Activated CD8-positive, alpha-beta memory T cell treated with anti-CD3 and anti-CD28 coated beads, Interleukin-2, amount 10 ng/mL, durations not matched to agents 7 days and 5 days (primary cell): ENCODE results near the gene PHACTR1. TPM values are rescaled to one million over a fixed set of nuclear protein-coding genes. Genes with fewer than 3 reads are reported as not detected.

Source experiments
- ATAC-seq: fragments of 150-1000 bp; cut with Tn5 transposase; one replicate; pipeline ENCODE4 v1.10.0; 2021; ENCODE audit warnings: moderate library complexity
- CTCF ChIA-PET: fragments of 350-600 bp; sonication (Branson Sonifier 250); formaldehyde crosslinking; loops from one replicate; lab custom pipeline; 2021; ENCODE audit warnings: antibody characterized with exemption; lab: Charles Lee
- DNase-seq: peaks from one replicate; pipeline ENCODE4 v3.0.0-alpha.2; 2020
- H3K27ac Mint-ChIP-seq: one replicate; pipeline ENCODE4 v1.8.0; 2021; ENCODE audit warnings: mild to moderate bottlenecking, mixed read lengths
- H3K27me3 Mint-ChIP-seq: one replicate; pipeline ENCODE4 v1.8.0; 2021; ENCODE audit warnings: mixed read lengths
- H3K36me3 Mint-ChIP-seq: one replicate; pipeline ENCODE4 v1.8.0; 2021; ENCODE audit warnings: mild to moderate bottlenecking, mixed read lengths
- H3K4me1 Mint-ChIP-seq: one replicate; pipeline ENCODE4 v1.8.0; 2021; ENCODE audit warnings: mixed read lengths
- H3K4me3 Mint-ChIP-seq: one replicate; pipeline ENCODE4 v1.8.0; 2021; ENCODE audit warnings: mild to moderate bottlenecking, moderate library complexity, mixed read lengths
- H3K9me3 Mint-ChIP-seq: one replicate; pipeline ENCODE4 v1.8.0; 2022; ENCODE audit warnings: low read depth, mixed read lengths
- total RNA-seq, 2 experiments: library from RNA; stranded (reverse); gene quantifications; one replicate each; pipeline ENCODE4 v1.2.3, GENCODE V29; 2021

PHACTR1 gene
- total RNA-seq, 2 experiments from 2014 or later = 0.73 to 2.2 TPM

DNA sequence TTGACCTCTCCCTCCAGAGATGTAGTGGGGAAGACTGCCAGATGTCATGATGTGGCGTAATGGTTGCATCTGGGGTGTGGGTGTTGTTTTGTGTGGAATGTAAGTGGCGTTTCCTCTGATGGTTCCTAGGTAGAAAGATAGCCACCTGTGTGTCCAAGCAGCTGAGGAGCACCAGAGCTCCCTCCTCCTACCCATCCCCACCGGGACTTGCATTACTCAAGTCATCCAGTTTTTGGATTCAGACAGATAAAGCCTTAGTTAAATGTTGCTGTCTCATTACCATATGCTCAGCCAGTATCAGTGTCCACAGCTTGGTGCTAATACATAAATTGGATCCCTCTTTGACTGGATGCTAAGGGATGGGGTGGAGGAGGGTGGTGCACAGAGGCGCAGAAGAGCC lies 329.5 kb downstream of the PHACTR1 start:
- Mint-ChIP-seq H3K27ac (no peak overlapping the region), H3K4me3 (no peak overlapping the region)

DNA sequence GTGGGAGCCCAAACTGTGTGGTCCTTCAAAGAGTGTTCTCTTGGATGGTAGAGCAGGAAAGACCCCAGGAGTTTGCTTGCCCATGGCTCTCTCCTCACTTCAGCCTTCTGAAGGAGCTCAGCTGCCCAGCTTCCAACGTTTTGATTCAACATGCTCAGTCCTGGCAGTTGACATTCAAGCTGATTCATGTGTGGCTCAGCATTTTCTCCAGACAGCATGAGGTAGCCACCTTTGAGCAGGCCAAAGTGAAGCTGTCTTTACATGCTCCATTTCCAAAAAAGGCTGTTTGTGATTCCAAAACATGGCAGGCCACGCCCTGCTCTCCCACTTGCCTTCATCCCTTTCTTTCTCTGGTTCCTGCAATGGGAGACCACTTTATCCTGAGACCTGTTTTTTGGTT lies 331.5 kb downstream of the PHACTR1 start:
- no peaks in the 10 kb centered on the region for H3K4me1 Mint-ChIP-seq
- H3K27ac Mint-ChIP-seq = no peak overlapping the region

More for the DNA sequence above, 329.5 kb downstream of the PHACTR1 start:
- H3K36me3 Mint-ChIP-seq = no peaks in the 10 kb centered on the region
- ATAC-seq (no peak), DNase-seq (no peak)
- H3K27me3 Mint-ChIP-seq = peaks cover 16% of the 10 kb centered on the region
- H3K9me3 Mint-ChIP-seq = no peaks in the 10 kb centered on the region
- peaks cover 3% of the 10 kb centered on the region for H3K4me1 Mint-ChIP-seq
- CTCF ChIA-PET = no interaction called here

DNA sequence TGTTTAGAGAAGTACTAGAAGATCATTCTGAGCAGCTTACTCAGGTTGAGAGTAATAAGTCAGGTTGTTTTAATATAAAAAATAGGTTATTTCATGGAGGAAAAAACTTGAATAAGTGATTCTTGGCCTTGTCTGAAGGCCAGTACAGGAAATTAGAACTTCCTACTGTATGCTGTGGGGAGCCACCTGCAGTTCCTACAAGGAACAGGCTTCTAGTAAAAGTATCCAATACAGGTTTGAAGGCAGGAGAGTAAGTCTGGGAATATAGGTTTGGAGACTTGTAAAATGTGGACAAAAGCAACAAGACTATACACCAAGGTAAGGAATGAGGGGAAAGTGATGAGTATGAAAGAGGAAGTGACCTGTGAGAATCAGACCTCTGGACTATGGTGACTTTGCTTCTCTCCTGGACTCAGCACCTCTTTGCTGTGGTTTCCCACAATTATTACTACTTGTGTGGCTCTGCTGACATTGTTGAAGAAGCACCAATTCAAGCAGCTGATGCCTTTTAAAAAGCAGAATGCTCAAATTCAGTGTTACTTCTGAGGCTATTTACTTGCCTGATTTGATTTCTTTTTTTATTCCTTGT lies 333.2 kb downstream of the PHACTR1 start:
- Mint-ChIP-seq H3K27ac (no peak overlapping the region), H3K27me3 (peaks cover 22% of the 10 kb centered on the region), H3K36me3 (no peaks in the 10 kb centered on the region), H3K9me3 (no peaks in the 10 kb centered on the region), H3K4me3 (no peak overlapping the region), H3K4me1 (no peaks in the 10 kb centered on the region)
- DNase-seq (no peak), ATAC-seq (no peak)
- CTCF ChIA-PET = no interaction called here

More for the DNA sequence above, 331.5 kb downstream of the PHACTR1 start:
- CTCF ChIA-PET = no interaction called here
- ATAC-seq (no peak), DNase-seq (no peak)
- peaks cover 20% of the 10 kb centered on the region for H3K27me3 Mint-ChIP-seq
- no peaks in the 10 kb centered on the region for H3K9me3 Mint-ChIP-seq
- H3K36me3 Mint-ChIP-seq = no peaks in the 10 kb centered on the region
- H3K4me3 Mint-ChIP-seq = no peak overlapping the region

DNA sequence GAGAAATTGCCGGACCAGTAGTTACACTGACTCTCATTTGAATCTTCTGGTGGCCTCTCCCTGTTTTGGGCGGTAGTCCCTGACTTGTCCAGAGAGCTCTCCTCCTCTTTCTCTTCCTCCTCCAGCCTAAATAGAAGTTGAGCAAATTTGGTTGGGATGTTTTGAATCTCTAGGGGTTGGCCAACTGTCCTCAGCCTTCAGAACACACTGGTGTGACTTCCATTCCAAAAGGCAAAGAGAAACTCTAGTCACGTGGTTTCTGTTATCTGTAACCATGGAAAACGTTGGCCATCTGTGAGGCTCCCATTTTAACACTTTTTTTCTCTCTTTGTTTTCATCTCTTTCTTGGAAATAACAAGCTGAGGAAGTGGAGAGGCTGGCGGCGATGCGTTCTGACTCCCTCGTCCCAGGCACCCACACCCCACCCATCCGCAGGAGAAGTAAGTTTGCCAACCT lies 336.5 kb downstream of the PHACTR1 start:
- H3K27ac Mint-ChIP-seq = no peak overlapping the region
- no peaks in the 10 kb centered on the region for H3K9me3 Mint-ChIP-seq
- H3K4me1 Mint-ChIP-seq = no peaks in the 10 kb centered on the region
- CTCF ChIA-PET = no interaction called here
- ATAC-seq (no peak), DNase-seq (no peak)
- H3K4me3 Mint-ChIP-seq = no peak overlapping the region
- no peaks in the 10 kb centered on the region for H3K36me3 Mint-ChIP-seq
- H3K27me3 Mint-ChIP-seq = peaks cover 21% of the 10 kb centered on the region

DNA sequence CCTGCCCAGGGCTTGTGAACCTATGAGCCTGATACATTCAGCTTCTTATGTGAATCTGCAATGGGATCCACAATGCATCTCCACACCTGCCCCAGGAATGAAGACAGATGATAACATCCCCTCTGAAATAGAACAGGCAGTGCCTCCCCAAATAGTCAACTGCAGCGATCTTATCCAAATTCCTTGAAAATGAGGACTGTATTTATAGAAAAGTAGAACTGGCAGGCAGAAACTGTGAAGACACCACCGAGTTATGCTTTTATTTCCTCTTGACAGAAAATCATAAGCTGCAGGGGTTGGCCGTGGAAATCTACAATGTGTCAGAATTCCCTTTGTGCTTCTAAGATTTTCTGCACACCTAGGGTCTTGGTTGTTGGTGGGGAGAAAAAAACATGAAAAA lies 341.5 kb downstream of the PHACTR1 start:
- CTCF ChIA-PET = no interaction called here
- Mint-ChIP-seq H3K4me3 (no peak overlapping the region), H3K9me3 (no peaks in the 10 kb centered on the region), H3K27me3 (peaks cover 5% of the 10 kb centered on the region), H3K27ac (no peak overlapping the region), H3K36me3 (no peaks in the 10 kb centered on the region), H3K4me1 (no peaks in the 10 kb centered on the region)
- DNase-seq (no peak), ATAC-seq (no peak)

DNA sequence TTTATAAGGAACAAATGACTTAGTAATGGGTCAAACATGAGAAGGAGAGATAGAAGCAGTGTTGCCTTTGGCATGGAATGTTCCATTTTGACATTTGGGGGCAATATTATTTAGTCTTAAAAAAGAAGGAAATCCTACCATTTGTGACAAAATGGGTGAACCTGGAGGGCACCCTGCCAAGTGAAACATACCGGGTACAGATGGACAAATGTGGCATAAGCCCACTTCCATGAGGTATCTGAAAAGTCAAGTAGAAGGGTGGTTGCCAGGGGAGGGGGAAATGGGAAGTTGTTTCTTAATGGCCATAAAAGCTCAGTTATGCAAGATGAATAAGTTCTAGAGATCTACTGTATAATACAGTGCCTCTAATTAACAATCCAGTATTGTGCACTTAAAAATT lies 342.5 kb downstream of the PHACTR1 start:
- H3K36me3 Mint-ChIP-seq = no peaks in the 10 kb centered on the region
- no peak overlapping the region for H3K4me3 Mint-ChIP-seq
- CTCF ChIA-PET = no interaction called here
- no peak for ATAC-seq
- H3K4me1 Mint-ChIP-seq = no peaks in the 10 kb centered on the region
- no peak overlapping the region for H3K27ac Mint-ChIP-seq
- peaks cover 2% of the 10 kb centered on the region for H3K27me3 Mint-ChIP-seq
- DNase-seq = no peak
- H3K9me3 Mint-ChIP-seq = no peaks in the 10 kb centered on the region

DNA sequence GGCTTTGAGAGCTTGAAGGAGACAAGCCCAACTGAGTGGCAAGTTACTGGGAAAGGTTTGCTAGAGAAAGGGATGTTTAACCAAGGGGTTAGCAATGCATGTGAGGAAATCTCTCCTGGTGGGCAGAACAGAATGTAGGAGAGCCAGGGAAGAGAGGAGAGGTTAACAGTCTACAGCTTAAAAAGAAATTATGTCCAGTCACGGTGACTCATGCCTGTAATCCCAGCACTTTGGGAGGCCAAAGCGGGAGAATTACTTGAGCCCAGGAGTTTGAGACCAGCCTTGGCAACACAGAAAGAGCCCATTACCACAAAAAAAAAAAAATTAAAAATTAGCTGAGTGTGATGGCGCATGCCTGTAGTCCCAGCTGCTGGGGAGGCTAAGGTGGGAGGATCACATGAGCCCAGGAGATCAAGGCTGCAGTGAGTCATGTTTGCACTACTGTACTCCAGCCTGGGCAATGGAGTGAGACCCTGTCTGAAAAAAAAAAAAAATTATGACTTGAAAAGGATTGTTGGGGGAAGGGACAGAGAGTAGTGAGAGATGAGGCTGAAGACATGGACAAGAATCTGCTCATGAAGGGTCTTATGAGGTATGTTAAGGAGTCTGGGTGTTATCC lies 346.8 kb downstream of the PHACTR1 start:
- Mint-ChIP-seq H3K27ac (no peak overlapping the region), H3K4me1 (no peaks in the 10 kb centered on the region), H3K4me3 (no peak overlapping the region), H3K9me3 (no peaks in the 10 kb centered on the region), H3K36me3 (no peaks in the 10 kb centered on the region), H3K27me3 (no peaks in the 10 kb centered on the region)
- no peak for DNase-seq
- ATAC-seq = no peak
- CTCF ChIA-PET = no interaction called here

DNA sequence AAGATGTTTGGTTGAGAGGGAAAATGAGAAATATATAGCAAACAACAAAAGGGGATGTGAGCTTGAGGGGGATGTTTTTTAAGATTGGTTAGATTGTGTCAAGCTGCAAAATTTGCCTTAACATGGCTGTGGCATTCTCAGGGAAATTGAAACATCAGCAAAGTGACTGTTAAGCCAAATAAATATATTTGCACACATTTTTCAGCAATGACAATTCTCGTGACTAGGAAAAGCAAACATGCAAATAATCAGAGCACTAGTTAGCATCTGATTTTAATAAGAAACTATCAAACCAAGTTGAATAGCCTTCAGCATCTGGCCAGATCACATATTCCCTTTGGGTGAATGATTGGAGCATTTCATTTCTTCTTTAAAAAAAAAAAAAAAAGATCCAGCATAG lies 349.0 kb downstream of the PHACTR1 start:
- H3K36me3 Mint-ChIP-seq = no peaks in the 10 kb centered on the region

DNA sequence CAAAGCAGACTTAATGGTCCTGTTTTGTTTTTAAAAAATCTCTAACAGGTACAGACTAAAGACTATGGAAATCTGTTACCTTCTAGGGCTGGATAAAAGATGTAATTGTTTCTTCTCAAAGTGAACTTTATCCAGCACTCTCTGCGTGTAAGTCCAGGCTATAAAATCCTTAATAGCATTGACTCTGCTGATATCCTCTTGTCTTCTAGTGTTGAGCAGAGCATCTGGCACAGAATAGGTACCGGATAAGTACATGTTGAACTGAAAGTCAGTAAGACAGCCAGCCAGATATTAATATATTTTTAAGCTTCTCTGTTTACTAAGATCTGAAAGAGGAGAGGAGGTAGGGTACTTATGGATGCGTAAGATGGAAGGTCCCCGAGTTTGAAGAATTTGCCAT lies 349.5 kb downstream of the PHACTR1 start:
- H3K9me3 Mint-ChIP-seq = no peaks in the 10 kb centered on the region
- DNase-seq (no peak), ATAC-seq (no peak)
- CTCF ChIA-PET = no interaction called here
- H3K27ac Mint-ChIP-seq = no peak overlapping the region
- peaks cover 4% of the 10 kb centered on the region for H3K27me3 Mint-ChIP-seq
- H3K4me1 Mint-ChIP-seq = no peaks in the 10 kb centered on the region
- H3K4me3 Mint-ChIP-seq = no peak overlapping the region
- no peaks in the 10 kb centered on the region for H3K36me3 Mint-ChIP-seq

More for the DNA sequence above, 349.0 kb downstream of the PHACTR1 start:
- no peak for DNase-seq
- Mint-ChIP-seq H3K4me3 (no peak overlapping the region), H3K9me3 (no peaks in the 10 kb centered on the region), H3K4me1 (no peaks in the 10 kb centered on the region), H3K27ac (no peak overlapping the region), H3K27me3 (peaks cover 4% of the 10 kb centered on the region)
- CTCF ChIA-PET = no interaction called here
- no peak for ATAC-seq

DNA sequence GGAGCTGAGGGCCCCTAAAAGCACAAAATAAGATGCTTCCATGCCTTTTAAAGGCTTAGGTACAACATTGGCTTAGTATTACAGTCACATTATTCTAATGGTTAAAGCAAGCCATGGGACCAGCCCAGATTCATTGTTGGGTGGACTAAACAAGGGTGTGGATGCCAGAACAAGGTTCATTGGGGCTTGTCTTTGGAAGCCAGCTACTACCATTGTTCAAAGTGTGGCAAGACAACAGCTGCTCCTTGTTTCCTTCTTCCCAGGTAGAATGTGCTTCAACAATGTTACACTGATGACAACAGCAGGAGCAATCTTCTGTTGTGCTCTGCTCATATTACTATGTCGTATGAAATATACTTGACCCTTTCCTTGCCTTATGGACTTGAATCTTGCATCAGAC lies 350.3 kb downstream of the PHACTR1 start:
- no peak for ATAC-seq

DNA sequence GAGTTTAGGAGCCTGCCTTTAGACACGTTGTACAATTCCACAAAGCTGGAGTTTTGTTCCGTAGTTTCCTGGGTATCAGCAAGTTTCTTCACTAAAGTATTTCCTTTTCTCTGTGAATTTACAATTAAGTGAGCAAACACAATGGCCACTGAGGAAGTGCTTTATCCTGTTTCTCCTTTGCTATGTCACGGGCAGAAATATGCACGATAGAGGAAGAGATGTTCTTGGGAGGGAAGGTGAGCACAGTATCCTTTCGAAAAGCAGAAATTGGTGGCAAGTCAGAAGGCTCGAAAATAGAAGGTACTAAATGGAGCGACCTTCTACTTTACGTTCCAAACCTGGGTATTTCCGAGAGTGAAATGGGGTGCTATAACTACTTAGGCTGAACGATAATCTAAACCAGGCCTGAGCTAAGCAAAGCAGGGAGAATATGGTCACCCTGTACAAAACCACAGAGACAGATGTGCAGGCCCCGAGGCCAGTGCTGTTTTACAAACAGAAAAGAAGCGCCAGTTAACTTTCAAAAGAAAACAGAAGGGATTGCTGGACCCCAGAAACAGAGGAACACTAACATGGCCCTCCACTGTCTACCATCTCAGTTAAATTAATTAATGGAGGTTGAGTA lies 352.1 kb downstream of the PHACTR1 start:
- no peak overlapping the region for H3K27ac Mint-ChIP-seq
- DNase-seq (no peak), ATAC-seq (no peak)
- H3K36me3 Mint-ChIP-seq = no peaks in the 10 kb centered on the region
- H3K4me1 Mint-ChIP-seq = no peaks in the 10 kb centered on the region
- peaks cover 11% of the 10 kb centered on the region for H3K27me3 Mint-ChIP-seq
- CTCF ChIA-PET = no interaction called here
- no peak overlapping the region for H3K4me3 Mint-ChIP-seq
- no peaks in the 10 kb centered on the region for H3K9me3 Mint-ChIP-seq

More for the DNA sequence above, 350.3 kb downstream of the PHACTR1 start:
- Mint-ChIP-seq H3K9me3 (no peaks in the 10 kb centered on the region), H3K27ac (no peak overlapping the region), H3K4me1 (no peaks in the 10 kb centered on the region), H3K4me3 (no peak overlapping the region), H3K27me3 (peaks cover 4% of the 10 kb centered on the region), H3K36me3 (no peaks in the 10 kb centered on the region)
- CTCF ChIA-PET = no interaction called here
- no peak for DNase-seq

DNA sequence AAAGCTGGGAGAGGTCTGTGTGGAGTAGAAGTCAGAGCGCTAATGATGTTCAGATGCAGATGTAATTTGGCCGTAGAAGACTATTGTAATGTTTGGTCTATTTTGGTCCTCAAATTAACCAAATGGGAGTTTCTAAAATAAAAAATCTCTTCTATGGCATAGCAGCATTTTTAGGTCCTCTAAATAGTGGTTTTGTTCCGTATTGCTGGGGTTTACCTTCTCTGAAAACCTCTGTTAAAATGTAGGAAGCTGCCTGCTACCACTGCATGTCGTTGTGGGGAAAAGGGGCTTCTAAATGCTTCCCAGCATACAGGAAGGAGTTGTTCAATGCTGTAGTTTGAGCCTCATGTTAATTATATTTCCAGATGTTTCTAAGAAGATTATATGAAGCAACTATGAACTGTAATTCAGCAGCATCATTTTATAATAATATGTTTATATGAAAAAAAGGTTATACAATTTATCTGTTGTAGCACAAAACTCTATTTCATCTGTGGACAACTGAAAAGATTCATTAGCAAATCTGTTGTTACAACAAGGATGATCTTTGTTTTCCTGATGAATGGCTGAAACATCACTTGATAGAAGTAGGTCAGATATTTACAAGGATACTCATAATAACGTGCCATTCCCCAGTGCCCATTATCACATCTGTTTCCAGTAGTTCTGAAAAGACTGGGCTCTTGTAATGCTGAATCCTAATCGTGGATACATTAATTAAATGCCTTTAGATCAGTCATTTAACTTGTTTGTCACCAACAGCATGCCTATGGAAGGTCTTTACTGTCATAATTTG lies 355.2 kb downstream of the PHACTR1 start:
- DNase-seq (no peak), ATAC-seq (no peak)
- Mint-ChIP-seq H3K4me3 (no peak overlapping the region), H3K27ac (no peak overlapping the region), H3K27me3 (peaks cover 19% of the 10 kb centered on the region), H3K4me1 (no peaks in the 10 kb centered on the region), H3K36me3 (no peaks in the 10 kb centered on the region), H3K9me3 (no peaks in the 10 kb centered on the region)
- CTCF ChIA-PET = no interaction called here

DNA sequence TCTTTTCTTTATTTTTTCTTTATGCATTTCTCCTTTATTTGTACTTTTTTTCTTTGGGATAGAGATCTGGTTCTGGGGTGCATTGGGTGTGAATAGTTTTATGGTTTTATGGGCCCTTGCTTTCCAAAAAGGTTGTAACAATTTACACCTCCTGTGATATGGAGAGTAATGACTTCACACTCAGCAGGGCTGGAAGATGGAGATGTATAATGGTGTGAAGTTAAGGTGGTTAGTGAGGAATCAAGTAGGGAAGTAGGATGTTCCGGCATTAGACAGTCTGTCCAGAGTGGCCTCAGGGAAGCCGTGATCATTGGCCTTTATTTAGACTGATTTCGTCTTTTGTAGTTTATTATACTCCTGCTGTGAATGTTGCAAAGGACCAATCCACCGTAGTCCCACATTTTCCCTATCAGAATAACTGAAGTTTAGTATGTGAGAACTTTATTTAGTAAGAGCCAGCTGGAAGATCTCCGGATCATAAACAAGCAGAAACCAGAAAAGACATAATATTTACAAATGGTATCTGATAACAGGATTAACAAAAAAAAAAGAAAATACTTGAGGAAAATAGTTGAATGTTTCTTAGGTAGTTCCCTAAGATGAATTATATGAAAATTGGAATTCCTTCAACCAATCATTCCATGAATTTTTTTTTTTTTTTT lies 356.2 kb downstream of the PHACTR1 start:
- ATAC-seq = no peak
- CTCF ChIA-PET = no interaction called here

More for the DNA sequence above, 356.2 kb downstream of the PHACTR1 start:
- Mint-ChIP-seq H3K9me3 (no peaks in the 10 kb centered on the region), H3K4me1 (no peaks in the 10 kb centered on the region), H3K36me3 (no peaks in the 10 kb centered on the region), H3K27me3 (peaks cover 21% of the 10 kb centered on the region), H3K27ac (no peak overlapping the region), H3K4me3 (no peak overlapping the region)
- no peak for DNase-seq
